Hepatocyte (in vitro differentiated cells): Measurements from ENCODE around the gene ZNF576. TPM values are rescaled to one million over a fixed set of nuclear protein-coding genes. Genes with fewer than 3 reads are reported as not detected.

ENCODE experiments used
- DNase-seq: peaks from one replicate; pipeline ENCODE4 v3.0.0-alpha.2; 2016; ENCODE audit warnings: low spot score
- H2AFZ ChIP-seq: fragments of 200-600 bp; sonication (generic); 2 replicates; pipeline ENCODE4 v1.6.0; 2016; ENCODE audit warnings: antibody characterized with exemption, mild to moderate bottlenecking
- H3K27ac ChIP-seq: fragments of 200-600 bp; sonication (generic); 2 replicates; pipeline ENCODE4 v1.5.1; 2016; ENCODE audit warnings: mild to moderate bottlenecking
- H3K27me3 ChIP-seq: fragments of 200-600 bp; sonication (generic); 2 replicates; pipeline ENCODE4 v1.6.1; 2016
- H3K36me3 ChIP-seq: fragments of 200-600 bp; sonication (generic); replicated peaks from 2 replicates; pipeline ENCODE4 v1.5.1; 2016; ENCODE audit warnings: low read depth; ENCODE audit not compliant: insufficient read depth
- H3K4me1 ChIP-seq: fragments of 200-600 bp; sonication (generic); 2 replicates; pipeline ENCODE4 v1.5.1; 2016; ENCODE audit warnings: mild to moderate bottlenecking, moderate library complexity; ENCODE audit not compliant: insufficient read depth
- H3K4me2 ChIP-seq: fragments of 200-600 bp; sonication (generic); 2 replicates; pipeline ENCODE4 v1.6.0; 2016
- H3K4me3 ChIP-seq: fragments of 200-600 bp; sonication (generic); 2 replicates; pipeline ENCODE4 v1.5.1; 2016; ENCODE audit warnings: mild to moderate bottlenecking
- H3K79me2 ChIP-seq: fragments of 200-600 bp; sonication (generic); 2 replicates; pipeline ENCODE4 v1.6.0; 2017; ENCODE audit warnings: mild to moderate bottlenecking
- H3K9me2 ChIP-seq: fragments of 200-600 bp; sonication (generic); replicated peaks from 2 replicates; pipeline ENCODE4 v1.6.0; 2017; ENCODE audit warnings: mild to moderate bottlenecking; ENCODE audit not compliant: insufficient read depth
- H3K9me3 ChIP-seq: fragments of 200-600 bp; sonication (generic); 2 replicates; pipeline ENCODE4 v1.5.1; 2016; ENCODE audit warnings: low read depth, mild to moderate bottlenecking
- H4K20me1 ChIP-seq: fragments of 200-600 bp; sonication (generic); 2 replicates; pipeline ENCODE4 v1.6.0; 2016; ENCODE audit warnings: mild to moderate bottlenecking; ENCODE audit not compliant: insufficient read depth, poor library complexity, severe bottlenecking
- CTCF ChIP-seq: fragments of 200-600 bp; sonication (generic); IDR thresholded peaks from 2 replicates; pipeline ENCODE4 v1.5.1; 2016; ENCODE audit warnings: antibody characterized with exemption, mild to moderate bottlenecking; ENCODE audit not compliant: poor library complexity
- EZH2 ChIP-seq: fragments of 200-600 bp; sonication (generic); IDR thresholded peaks from 2 replicates; pipeline ENCODE4 v1.6.1; 2016; ENCODE audit warnings: antibody characterized with exemption, mild to moderate bottlenecking, borderline replicate concordance
- EZH2phosphoT487 ChIP-seq: fragments of 200-600 bp; sonication (generic); IDR thresholded peaks from one replicate; pipeline ENCODE4 v1.6.1; 2018; ENCODE audit warnings: antibody characterized with exemption, mild to moderate bottlenecking, low read depth, moderate library complexity; ENCODE audit not compliant: unreplicated experiment, severe bottlenecking
- WGBS: methylation state at CpG from one replicate; pipeline ENCODE4 v1.1.6; 2016; ENCODE audit warnings: low lambda C conversion rate; ENCODE audit errors: missing lambda C conversion rate; 5-methylcytosine and 5-hydroxymethylcytosine counted together
- polyA plus RNA-seq: library from polyadenylated mRNA; unstranded; fragments of >200 nt; fragmentation: Nextera tagmentation; extraction: Ambion mirVana; gene quantifications from 2 replicates; pipeline ENCODE4 v1.2.1, GENCODE V29; 2016
- total RNA-seq: library from RNA; depleted of rRNA; stranded (reverse); fragments of >200 nt; gene quantifications from 2 replicates; pipeline ENCODE4 v1.2.3, GENCODE V29; 2014

The ZNF576 gene
- total and polyA plus RNA-seq, 2 experiments from 2014 or later = 16.1 to 16.2 TPM

GRCh38 chr19:43616954-43617353 is 20.6 kb downstream of the ZNF576 start:
- Histone ChIP-seq H3K79me2 (peaks cover 57% of the 10 kb centered on the region), H3K27ac (no peak overlapping the region), H3K9me2 (no peaks in the 10 kb centered on the region), H3K27me3 (no peaks in the 10 kb centered on the region), H4K20me1 (no peaks in the 10 kb centered on the region), H3K36me3 (no peaks in the 10 kb centered on the region), H3K9me3 (no peaks in the 10 kb centered on the region), H3K4me3 (no peak overlapping the region), H3K4me1 (peaks cover 7% of the 10 kb centered on the region), H3K4me2 (no peak overlapping the region), H2AFZ (no peak overlapping the region)
- TF ChIP-seq EZH2phosphoT487 (no peak), CTCF (no peak), EZH2 (no peak)
- WGBS = 99% methylated on average over 6 of the region's 6 CpGs
- no peak for DNase-seq

GRCh38 chr19:43618921-43619261 is 22.5 kb downstream of the ZNF576 start:
- Histone ChIP-seq H3K9me2 (no peaks in the 10 kb centered on the region), H3K27ac (peak overlapping the region; percentile 98), H3K27me3 (no peaks in the 10 kb centered on the region), H4K20me1 (no peaks in the 10 kb centered on the region), H3K9me3 (no peaks in the 10 kb centered on the region), H3K36me3 (no peaks in the 10 kb centered on the region), H3K4me1 (peaks cover 7% of the 10 kb centered on the region), H3K79me2 (peaks cover 50% of the 10 kb centered on the region), H3K4me3 (peak overlapping the region; percentile 44), H3K4me2 (peak overlapping the region; percentile 85), H2AFZ (peak overlapping the region; percentile 84)
- no peak for TF ChIP-seq CTCF
- TF ChIP-seq EZH2phosphoT487 = no peak
- TF ChIP-seq EZH2 = no peak
- 2% methylated on average over 14 of the region's 14 CpGs for WGBS
- peak; percentile 65 for DNase-seq

GRCh38 chr19:43619262-43620060 is 23.1 kb downstream of the ZNF576 start, which contains the start of gene ZNF428:
TSS of gene ZNF428 (minus strand) at chr19:43619629. CDS start at chr19:43614304, 5,325 bp downstream.
- peak within 1 kb of the TSS; percentile 44 for H3K4me3 ChIP-seq
- H3K36me3 ChIP-seq = no peaks in the 10 kb centered on the region
- no peaks in the 10 kb centered on the region for H3K27me3 ChIP-seq
- peaks cover 50% of the 10 kb centered on the region for H3K79me2 ChIP-seq
- H3K4me2 ChIP-seq = peak within 1 kb of the TSS; percentile 85
- H3K27ac ChIP-seq = peak within 1 kb of the TSS; percentile 98
- H4K20me1 ChIP-seq = no peaks in the 10 kb centered on the region
- peak within 1 kb of the TSS; percentile 84 for H2AFZ ChIP-seq
- peaks cover 7% of the 10 kb centered on the region for H3K4me1 ChIP-seq
- H3K9me2 ChIP-seq = no peaks in the 10 kb centered on the region
- no peaks in the 10 kb centered on the region for H3K9me3 ChIP-seq
- TF ChIP-seq EZH2 (no peak), EZH2phosphoT487 (no peak), CTCF (no peak)
- DNase-seq = peak; percentile 96
- 1% methylated on average over 77 of the region's 81 CpGs for WGBS
